ENCODE data around the gene RHOC.

RHOC gene

DNA sequence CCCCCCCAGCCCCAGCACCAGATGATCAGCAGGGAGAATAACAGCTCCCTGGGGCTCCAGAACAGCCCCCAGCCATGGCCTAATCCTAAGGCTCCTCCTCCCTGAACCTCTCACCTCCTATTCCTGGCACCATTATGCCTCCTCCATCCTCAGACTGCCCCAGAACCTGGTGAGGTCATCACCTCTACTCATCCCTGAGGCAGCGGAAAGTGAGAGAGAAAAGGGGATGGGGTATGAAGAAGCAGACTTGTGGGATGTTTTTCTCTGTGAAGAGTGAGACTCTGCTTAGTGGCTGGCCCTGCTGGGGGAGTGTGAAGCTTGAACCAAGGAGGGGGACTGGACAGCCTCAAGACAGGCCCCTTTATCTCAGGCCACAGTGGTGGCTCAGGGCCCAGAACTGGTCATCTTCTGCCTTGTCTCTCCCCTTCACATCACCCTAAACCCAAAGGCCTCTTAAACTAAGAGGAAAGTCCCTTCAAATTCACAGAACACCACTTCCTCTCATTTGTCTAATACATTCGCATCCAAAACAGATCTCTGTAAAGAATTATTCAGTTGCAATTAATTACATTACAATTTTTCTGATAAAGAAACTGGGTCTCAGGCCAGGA, 10.4 kb upstream of the RHOC start:
- no peak for DNase-seq (ENCODE audit: low spot score)
- no peak for TF ChIP-seq CTCF (IDR thresholded peaks at IDR 0.05; ENCODE audit: extremely low read depth, insufficient read depth, missing control alignments)
- in situ Hi-C loops (cut with MboI; ENCODE audit: low pct_unique_long_range_greater_than_20kb, low sequenced_read_pairs, unreplicated experiment) = no loop called here

GRCh38 chr1:112716133-112716720, 9.3 kb upstream of the RHOC start:
- peak; percentile 93 for TF ChIP-seq CTCF (IDR thresholded peaks at IDR 0.05; ENCODE audit: extremely low read depth, insufficient read depth, missing control alignments)
- in situ Hi-C loops (cut with MboI; ENCODE audit: low pct_unique_long_range_greater_than_20kb, low sequenced_read_pairs, unreplicated experiment) = no loop called here
- DNase-seq (ENCODE audit: low spot score) = peak; percentile 83

- no peak for TF ChIP-seq CTCF (IDR thresholded peaks at IDR 0.05; ENCODE audit: extremely low read depth, insufficient read depth, missing control alignments)
- in situ Hi-C loops (cut with MboI; ENCODE audit: low pct_unique_long_range_greater_than_20kb, low sequenced_read_pairs, unreplicated experiment) = no loop called here
- DNase-seq (ENCODE audit: low spot score) = peak; percentile 99
Observed at GRCh38 chr1:112715264-112716053, 8.5 kb upstream of the RHOC start, which contains the start of gene PPM1J. TSS of gene PPM1J (minus strand) at chr1:112715332. CDS start at chr1:112715301, 31 bp downstream.

DNA sequence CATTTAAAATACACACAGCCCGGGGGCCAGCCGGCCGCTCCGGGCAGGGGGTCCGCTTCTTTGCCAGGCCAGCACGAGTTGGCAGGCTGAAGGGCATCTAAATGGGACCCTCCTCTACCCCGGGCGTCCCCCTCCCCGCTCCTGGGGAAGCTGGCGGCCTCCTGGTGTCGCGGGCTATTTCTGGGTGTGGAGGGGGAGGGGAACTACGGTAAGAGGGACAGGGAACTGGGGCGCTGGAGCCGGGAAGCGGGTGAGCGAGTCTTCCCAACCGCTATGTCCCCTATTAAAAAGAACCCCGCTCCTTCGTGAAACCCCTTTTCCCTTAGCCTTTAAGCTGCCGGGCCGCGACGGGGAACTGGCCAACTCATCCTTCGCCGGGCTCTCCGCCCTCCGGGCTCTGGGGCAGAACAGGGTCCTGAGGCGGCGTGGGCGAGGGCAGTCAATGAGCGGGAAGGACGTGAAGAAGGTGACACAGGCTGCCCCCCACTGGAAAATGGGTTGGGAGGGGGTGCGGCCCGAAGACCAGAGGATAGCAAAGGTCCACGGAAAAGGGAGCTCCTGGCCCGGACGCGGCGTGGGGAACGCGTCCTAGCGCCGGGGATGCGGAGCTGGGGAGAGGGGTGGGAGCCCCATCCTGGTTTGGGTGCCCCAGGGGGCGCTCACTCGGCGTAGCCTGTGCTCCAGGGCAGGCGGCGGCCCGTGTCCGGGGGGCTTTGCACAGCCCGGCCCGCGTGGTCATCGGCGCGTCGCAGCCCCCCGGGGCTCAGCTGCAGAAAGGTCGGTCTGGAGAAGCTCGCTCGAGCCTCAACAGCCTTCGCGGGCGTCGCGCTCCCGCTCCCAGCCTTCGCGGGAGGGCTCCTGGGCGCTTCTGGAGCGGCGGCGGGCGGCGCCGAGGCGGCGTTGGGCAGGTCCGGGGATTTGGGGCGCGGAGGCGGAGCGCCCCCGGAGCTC, 7.7 kb upstream of the RHOC start:
- DNase-seq (ENCODE audit: low spot score) = no peak
- in situ Hi-C loops (cut with MboI; ENCODE audit: low pct_unique_long_range_greater_than_20kb, low sequenced_read_pairs, unreplicated experiment) = no loop called here
- TF ChIP-seq CTCF (IDR thresholded peaks at IDR 0.05; ENCODE audit: extremely low read depth, insufficient read depth, missing control alignments) = no peak

GRCh38 chr1:112713466-112714312, 6.8 kb upstream of the RHOC start:
- TF ChIP-seq CTCF (IDR thresholded peaks at IDR 0.05; ENCODE audit: extremely low read depth, insufficient read depth, missing control alignments) = no peak
- in situ Hi-C loops (cut with MboI; ENCODE audit: low pct_unique_long_range_greater_than_20kb, low sequenced_read_pairs, unreplicated experiment) = no loop called here
- DNase-seq (ENCODE audit: low spot score) = peak; percentile 64

All from GM13977 (cell line).